ENCODE measurements around the gene LOXL4.
A peak's percentile ranks its signal among the peaks of the same experiment; 100 is the strongest.

The LOXL4 gene

DNA sequence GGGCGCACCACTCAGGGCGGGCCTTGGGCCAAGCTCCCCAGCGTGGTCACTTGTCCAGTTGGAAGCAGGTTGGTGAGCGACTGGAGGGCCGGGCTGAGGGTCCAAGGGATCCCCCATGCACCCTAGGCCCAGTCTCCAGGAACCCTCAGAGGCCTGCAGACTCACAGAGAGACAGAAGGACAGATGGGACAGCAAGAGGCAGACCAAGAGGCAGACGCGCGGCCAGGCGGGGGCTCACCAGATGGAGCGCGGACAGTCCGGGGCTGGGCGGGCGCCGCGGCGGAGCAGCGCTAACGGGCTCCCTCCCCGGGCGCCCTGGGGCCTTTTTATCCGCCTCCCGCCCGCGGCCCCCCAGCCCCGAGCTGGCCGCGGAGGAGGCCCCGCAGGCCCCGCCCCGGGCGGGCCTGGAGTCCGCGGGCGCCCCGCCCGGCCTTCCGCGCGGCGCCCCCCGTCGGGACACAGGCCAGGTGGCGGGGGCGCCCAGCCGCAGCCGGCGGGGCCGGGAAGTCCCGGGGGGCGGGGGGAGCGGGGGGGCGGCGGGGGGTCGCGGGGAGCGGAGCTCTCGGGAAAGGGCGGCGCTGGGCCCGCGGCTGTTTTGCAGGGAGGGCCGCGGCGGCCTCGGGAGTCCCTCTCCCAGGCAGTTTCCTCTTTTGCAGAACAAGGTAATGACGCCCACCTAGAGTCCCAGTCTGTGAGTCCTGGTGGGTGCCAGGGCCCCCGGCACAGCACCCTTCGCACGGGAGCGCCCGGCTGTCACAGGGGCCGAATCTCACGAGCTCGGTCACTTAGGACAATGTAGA is at the start of gene LOXL4:
TSS of gene LOXL4 (minus strand) at position 301 of the 800 bp plus-strand sequence. CDS start 5,175 bp downstream, outside the sequence.
- DNase-seq (ENCODE audit: low spot score), result no peak

- DNase-seq (ENCODE audit: low spot score), result no peak
Observed at GRCh38 chr10:98316661-98317060, 48.7 kb upstream of the LOXL4 start.

DNA sequence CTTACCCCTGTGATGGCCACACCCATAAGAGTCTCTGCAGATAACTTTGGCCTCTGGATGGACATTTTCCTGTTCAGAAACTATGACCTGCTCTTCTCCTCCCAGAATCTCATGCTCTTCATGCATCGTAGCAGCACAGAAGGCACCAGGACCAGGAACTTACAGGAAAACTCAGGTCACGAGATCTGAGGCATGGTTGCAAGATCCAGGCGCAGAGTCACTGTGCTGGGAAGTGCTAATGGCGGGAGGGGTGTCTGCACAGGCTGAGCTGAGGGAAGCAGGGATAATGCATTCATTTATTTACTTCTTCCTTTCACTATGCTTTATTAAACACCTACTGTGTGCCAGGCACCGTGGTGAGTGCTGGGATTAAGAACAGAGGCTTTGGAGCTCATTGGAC is 48.2 kb upstream of the LOXL4 start:
- DNase-seq (ENCODE audit: low spot score), result no peak

DNA sequence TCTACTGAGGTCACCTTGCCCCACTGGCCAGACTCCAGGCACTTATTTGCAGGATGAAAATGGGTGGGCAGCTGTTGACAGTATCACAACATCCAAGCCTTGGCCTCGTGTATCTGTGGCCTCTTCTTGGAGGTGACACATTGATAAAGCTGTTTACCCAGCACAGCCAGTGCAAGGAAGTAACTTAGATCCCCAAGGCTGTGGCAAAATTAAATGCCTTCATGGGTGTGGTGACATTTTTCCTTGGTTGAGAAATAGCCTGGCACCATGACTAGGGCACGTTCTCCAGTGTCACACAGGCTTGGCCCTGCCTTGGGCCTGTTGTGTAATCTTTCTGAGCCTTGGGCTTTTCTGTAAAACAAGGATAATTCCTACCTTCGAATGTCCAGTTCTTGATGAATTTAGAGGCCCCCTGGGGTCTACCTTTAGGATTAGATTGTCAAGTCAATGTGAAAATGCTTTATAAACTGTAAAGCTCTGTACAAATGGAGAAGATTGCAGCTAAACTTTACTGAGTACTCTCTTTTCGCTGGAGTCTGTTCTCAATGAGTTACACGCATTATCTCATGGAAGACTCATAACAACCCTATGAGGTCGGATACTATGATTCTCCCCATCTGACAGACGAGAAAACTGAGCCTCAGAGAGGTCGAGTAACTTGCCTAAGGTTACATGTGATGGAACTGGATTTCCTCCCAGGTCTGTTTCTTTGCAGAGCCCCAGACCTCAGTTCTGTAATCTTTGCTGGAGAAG is 46.7 kb upstream of the LOXL4 start:
- DNase-seq (ENCODE audit: low spot score), result peak; percentile 85

DNA sequence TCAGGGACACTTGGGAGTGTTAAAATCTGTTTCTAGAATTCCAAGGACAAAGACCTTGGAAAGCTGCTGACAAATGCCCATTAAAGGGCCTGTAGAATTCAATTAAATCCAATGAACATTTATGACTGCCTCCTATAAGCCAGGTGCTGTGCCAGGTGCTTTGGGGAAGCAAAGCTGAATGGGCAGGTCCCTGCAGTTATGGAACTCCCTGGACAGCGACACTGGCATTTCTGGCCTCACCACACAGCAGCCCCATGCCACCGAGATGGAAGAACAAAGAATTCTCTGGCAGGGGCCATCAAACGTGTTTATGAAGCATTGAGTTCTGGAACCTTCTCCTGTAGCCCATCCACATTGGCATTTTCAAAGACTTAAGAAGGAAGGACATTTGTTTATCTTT is 45.6 kb upstream of the LOXL4 start:
- DNase-seq (ENCODE audit: low spot score), result no peak

DNA sequence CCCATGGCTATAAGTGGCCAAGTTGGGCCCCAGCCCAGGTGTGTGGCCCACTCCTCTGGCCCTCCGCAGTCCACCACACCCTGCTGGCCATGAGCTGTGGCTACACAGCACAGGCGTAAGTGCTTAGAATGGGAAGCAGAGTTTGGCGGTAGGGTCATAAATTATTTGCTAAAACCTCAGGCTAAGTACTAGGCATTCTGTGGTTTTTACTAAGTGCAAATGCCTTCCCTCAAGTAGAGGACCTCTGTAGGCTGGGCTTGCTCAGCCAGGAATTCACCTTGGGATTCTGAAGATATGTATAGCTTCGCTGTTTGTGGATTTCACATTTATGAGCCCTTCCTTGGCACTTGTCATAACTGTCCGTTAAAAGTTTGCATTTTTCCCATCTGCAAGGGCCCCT is 44.8 kb upstream of the LOXL4 start:
- DNase-seq (ENCODE audit: low spot score), result no peak

DNA sequence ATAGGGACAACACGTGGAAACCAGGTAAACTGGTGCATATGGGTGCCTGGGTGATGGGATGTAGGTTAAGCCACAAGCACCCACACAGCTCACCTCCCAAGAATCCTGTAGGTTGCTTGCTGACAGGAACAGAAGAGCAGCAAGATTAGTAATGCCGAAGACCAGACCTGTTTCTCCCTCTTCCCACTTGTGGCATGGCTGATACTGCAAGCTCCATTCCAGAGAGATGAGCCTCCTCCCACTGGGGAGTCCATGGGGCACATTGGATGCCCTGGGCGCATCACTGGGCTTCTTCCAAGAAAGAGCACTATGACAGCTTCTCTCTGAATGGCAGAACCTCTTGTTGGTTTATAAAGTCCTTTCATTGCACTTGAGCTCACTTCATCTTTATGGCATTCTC is 44.4 kb upstream of the LOXL4 start:
- no peak for DNase-seq (ENCODE audit: low spot score)

GRCh38 chr10:98310701-98311100 is 42.7 kb upstream of the LOXL4 start:
- DNase-seq (ENCODE audit: low spot score), result no peak

DNA sequence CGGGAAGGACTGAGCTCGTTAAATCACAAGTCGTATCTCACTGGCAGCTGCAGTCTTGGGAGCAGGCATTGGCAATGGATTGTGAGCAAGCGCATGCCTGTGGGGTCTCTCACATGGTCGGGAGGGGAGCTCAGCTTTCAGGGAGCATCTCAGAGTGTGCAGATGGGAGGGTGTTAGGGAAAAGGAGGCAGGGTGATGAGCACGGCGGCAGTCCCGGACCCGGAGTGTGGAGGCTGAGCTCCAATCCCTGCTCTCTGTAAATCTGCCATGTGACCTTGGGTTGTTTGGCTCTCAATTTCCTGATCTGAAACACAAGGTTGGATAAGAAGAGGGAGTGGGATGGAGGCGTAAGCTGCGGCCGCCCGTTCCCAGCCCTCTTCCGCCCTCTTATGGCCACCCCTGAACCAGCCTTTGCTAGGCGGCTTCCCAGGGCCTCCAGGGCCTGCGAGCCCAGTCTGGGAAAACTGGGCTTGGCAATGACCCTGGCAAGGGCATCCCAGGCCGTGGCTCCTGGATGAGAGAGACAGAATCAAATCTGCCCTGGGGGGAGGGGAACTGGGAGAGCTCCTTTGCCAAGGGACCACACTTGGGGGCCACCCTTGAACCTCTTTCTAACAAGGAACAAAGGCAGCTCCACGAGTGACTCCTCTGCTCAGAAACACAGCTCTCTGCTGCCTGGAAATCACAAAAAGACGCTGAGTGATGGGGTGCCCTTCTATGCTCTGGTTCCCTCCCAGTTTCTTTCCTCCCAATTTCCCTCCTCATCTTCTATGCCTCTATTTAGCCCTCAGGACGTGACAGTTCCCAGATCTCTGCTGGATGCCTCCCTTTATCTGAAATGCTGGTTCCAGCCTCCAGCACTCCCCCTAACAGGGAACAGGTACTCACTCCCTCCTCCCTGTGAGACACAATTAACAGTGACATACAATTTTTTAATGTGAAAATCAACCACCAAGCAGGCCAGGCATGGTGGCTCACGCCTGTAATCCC is 41.7 kb upstream of the LOXL4 start:
- peak; percentile 39 for DNase-seq (ENCODE audit: low spot score)

- no peak for DNase-seq (ENCODE audit: low spot score)
Observed at GRCh38 chr10:98308669-98309365, 40.8 kb upstream of the LOXL4 start.

- peak; percentile 79 for DNase-seq (ENCODE audit: low spot score)
Observed at GRCh38 chr10:98307916-98308541, 40.0 kb upstream of the LOXL4 start.

- DNase-seq (ENCODE audit: low spot score), result no peak
Observed at GRCh38 chr10:98306501-98306900, 38.5 kb upstream of the LOXL4 start.

GRCh38 chr10:98303569-98303968 is 35.6 kb upstream of the LOXL4 start:
- no peak for DNase-seq (ENCODE audit: low spot score)

DNA sequence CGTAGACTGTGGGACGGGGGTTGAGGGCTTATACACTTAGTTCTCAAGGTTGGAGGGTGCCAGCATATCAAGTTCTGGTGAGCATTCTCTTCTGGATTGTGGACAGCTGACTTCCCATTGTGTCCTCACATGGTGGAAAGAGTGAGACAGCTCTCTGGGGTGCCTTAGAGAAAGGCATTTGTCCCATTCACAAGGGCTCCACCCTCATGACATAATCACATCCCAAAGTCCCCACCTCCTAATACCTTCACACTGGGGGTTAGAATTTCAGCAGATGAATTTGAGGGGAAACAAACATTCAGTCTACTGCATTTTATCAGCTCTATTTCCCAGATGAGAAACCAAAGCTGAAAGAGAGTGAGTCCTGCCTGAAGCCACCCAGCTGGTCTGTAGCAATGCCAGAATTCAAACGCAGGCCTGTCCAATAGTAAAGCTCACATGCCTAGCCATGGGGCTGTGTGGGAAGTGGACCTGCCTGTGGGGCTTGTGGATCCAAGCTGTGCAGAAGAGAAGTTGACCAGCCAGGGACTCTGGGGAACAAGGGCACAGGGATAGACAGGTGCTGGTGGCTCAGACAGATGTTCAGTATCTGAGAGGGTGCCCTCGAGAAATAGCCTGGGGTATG is 34.9 kb upstream of the LOXL4 start:
- no peak for DNase-seq (ENCODE audit: low spot score)

DNA sequence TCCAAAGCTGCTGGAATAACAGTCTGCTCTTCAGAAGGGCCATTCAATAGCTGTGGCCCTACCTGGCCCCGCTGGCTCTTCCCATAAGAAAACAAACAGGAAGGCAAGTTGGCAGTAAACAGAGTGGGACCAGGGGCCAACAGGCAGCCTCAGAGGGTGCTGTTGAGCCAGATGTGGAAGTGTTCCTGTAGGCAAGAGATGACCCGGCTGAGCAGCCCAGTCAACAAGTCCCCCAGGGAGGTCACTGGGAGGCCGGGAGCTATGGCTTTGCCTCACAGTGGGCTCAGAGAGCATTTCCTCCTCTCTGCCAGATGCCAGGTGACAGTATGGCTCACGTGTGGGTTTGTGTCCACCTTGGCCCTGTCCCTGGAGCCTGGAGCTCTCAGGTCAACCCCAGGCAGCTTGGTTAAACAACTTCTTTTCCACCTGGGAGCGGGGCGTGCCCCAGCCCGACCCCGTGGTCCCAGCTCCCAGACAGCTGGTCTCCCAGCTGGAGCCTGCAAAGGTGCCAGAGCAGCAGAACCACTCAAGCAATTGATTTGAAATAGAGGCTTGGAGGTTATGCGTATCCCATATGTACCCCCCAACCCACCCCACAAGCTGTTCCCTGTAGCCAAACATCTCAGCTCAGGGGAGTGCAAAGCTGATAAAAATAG is 33.8 kb upstream of the LOXL4 start:
- DNase-seq (ENCODE audit: low spot score), result no peak

DNA sequence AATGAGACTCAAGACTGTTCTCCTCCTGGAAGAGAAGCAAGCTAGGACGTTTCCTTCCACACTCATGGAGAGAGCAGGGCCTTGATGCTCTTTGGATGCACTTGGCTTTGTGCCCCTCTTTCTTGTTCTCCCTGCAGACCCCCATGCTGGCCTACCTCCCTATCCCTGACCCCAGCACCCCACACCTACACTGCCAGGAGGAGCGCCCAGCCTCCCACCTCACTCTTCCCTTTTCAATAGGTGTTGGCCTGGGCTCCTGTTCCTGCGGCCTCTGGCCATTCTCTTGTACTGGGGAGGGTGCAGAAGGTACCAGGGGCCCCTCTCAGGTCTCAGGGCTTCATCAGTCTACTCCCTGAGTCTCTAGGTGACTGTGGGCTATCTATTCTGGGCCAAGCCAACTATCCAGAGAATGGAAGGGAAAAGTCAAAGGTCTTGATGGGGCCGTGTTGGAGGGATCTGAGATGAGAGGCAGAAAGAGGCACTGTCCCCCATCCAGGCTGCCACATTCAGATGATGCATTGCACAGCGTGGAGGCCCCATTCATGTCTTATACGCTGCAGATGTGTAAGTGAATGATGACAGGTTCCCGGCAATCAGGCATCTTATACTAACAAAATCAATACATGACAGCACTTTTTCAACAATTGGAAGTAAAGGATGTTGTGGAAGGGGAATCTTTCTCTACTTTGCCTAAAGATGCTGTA is 32.7 kb upstream of the LOXL4 start:
- DNase-seq (ENCODE audit: low spot score), result no peak

GRCh38 chr10:98299341-98299740 is 31.3 kb upstream of the LOXL4 start:
- DNase-seq (ENCODE audit: low spot score), result no peak

- no peak for DNase-seq (ENCODE audit: low spot score)
Observed at GRCh38 chr10:98296524-98296923, 28.5 kb upstream of the LOXL4 start.

GRCh38 chr10:98295907-98296306 is 27.9 kb upstream of the LOXL4 start:
- DNase-seq (ENCODE audit: low spot score), result no peak
